Measurements from ENCODE around the gene TLDC2.
"Not testable (repeated sequence)": the region's sequence is repeated elsewhere in the genome, so short reads cannot be mapped to it uniquely, and the experiment has no call there.

The TLDC2 gene

GRCh38 chr20:36893801-36894200 lies 17.9 kb downstream of the TLDC2 start:
- Histone ChIP-seq H3K27me3 (ENCODE audit: insufficient read depth, low read length) (no peaks in the 10 kb centered on the region), H3K4me1 (ENCODE audit: insufficient read depth, low read length) (no peaks in the 10 kb centered on the region), H3K9ac (ENCODE audit: low read depth, low read length) (no peak overlapping the region), H3K36me3 (ENCODE audit: insufficient read depth, low read depth, low read length) (peaks cover 51% of the 10 kb centered on the region), H3K4me3 (ENCODE audit: low read length) (no peak overlapping the region), H3K9me3 (ENCODE audit: insufficient read depth, low read depth, low read length) (no peaks in the 10 kb centered on the region), H3K27ac (ENCODE audit: low read length) (no peak overlapping the region)

GRCh38 chr20:36895036-36895435 lies 19.1 kb downstream of the TLDC2 start:
- Histone ChIP-seq H3K36me3 (ENCODE audit: insufficient read depth, low read depth, low read length) (peaks cover 51% of the 10 kb centered on the region), H3K4me3 (ENCODE audit: low read length) (no peak overlapping the region), H3K9ac (ENCODE audit: low read depth, low read length) (no peak overlapping the region), H3K27ac (ENCODE audit: low read length) (no peak overlapping the region), H3K27me3 (ENCODE audit: insufficient read depth, low read length) (no peaks in the 10 kb centered on the region), H3K9me3 (ENCODE audit: insufficient read depth, low read depth, low read length) (no peaks in the 10 kb centered on the region), H3K4me1 (ENCODE audit: insufficient read depth, low read length) (no peaks in the 10 kb centered on the region)

- peaks cover 32% of the 10 kb centered on the region for H3K36me3 ChIP-seq (ENCODE audit: insufficient read depth, low read depth, low read length)
- no peak overlapping the region for H3K9ac ChIP-seq (ENCODE audit: low read depth, low read length)
- no peaks in the 10 kb centered on the region for H3K27me3 ChIP-seq (ENCODE audit: insufficient read depth, low read length)
- H3K4me3 ChIP-seq (ENCODE audit: low read length), result no peak overlapping the region
- no peaks in the 10 kb centered on the region for H3K9me3 ChIP-seq (ENCODE audit: insufficient read depth, low read depth, low read length)
- H3K4me1 ChIP-seq (ENCODE audit: insufficient read depth, low read length), result no peaks in the 10 kb centered on the region
- H3K27ac ChIP-seq (ENCODE audit: low read length), result no peak overlapping the region
Measured at GRCh38 chr20:36904690-36905089, 28.8 kb downstream of the TLDC2 start.

- H3K36me3 ChIP-seq (ENCODE audit: insufficient read depth, low read depth, low read length), result peaks cover 34% of the 10 kb centered on the region
- H3K27ac ChIP-seq (ENCODE audit: low read length); H3K4me3 ChIP-seq (ENCODE audit: low read length); H3K9ac ChIP-seq (ENCODE audit: low read depth, low read length); H3K4me1 ChIP-seq (ENCODE audit: insufficient read depth, low read length); H3K9me3 ChIP-seq (ENCODE audit: insufficient read depth, low read depth, low read length); H3K27me3 ChIP-seq (ENCODE audit: insufficient read depth, low read length): not testable (repeated sequence)
Measured at GRCh38 chr20:36905566-36905965, 29.6 kb downstream of the TLDC2 start.

- not testable (repeated sequence) for H3K9me3 ChIP-seq (ENCODE audit: insufficient read depth, low read depth, low read length); H3K27ac ChIP-seq (ENCODE audit: low read length); H3K4me1 ChIP-seq (ENCODE audit: insufficient read depth, low read length); H3K4me3 ChIP-seq (ENCODE audit: low read length); H3K27me3 ChIP-seq (ENCODE audit: insufficient read depth, low read length); H3K9ac ChIP-seq (ENCODE audit: low read depth, low read length)
- H3K36me3 ChIP-seq (ENCODE audit: insufficient read depth, low read depth, low read length), result peaks cover 36% of the 10 kb centered on the region
Measured at GRCh38 chr20:36906086-36906485, 30.1 kb downstream of the TLDC2 start.

- H3K9me3 ChIP-seq (ENCODE audit: insufficient read depth, low read depth, low read length), result no peaks in the 10 kb centered on the region
- no peaks in the 10 kb centered on the region for H3K27me3 ChIP-seq (ENCODE audit: insufficient read depth, low read length)
- H3K4me1 ChIP-seq (ENCODE audit: insufficient read depth, low read length), result peaks cover 13% of the 10 kb centered on the region; the same call in 1 of the 2 replicates
- H3K4me3 ChIP-seq (ENCODE audit: low read length), result no peak overlapping the region
- H3K27ac ChIP-seq (ENCODE audit: low read length), result no peak overlapping the region
- H3K36me3 ChIP-seq (ENCODE audit: insufficient read depth, low read depth, low read length), result peaks cover 25% of the 10 kb centered on the region
- H3K9ac ChIP-seq (ENCODE audit: low read depth, low read length), result no peak overlapping the region
Measured at GRCh38 chr20:36908603-36909002, 32.7 kb downstream of the TLDC2 start.

GRCh38 chr20:36916199-36916598 lies 40.3 kb downstream of the TLDC2 start:
- peaks cover 33% of the 10 kb centered on the region for H3K36me3 ChIP-seq (ENCODE audit: insufficient read depth, low read depth, low read length)

GRCh38 chr20:36917240-36917639 lies 41.3 kb downstream of the TLDC2 start:
- Histone ChIP-seq H3K4me3 (ENCODE audit: low read length) (no peak overlapping the region), H3K27me3 (ENCODE audit: insufficient read depth, low read length) (no peaks in the 10 kb centered on the region), H3K4me1 (ENCODE audit: insufficient read depth, low read length) (peaks cover 1% of the 10 kb centered on the region; the same call in 1 of the 2 replicates), H3K9me3 (ENCODE audit: insufficient read depth, low read depth, low read length) (no peaks in the 10 kb centered on the region), H3K36me3 (ENCODE audit: insufficient read depth, low read depth, low read length) (peaks cover 33% of the 10 kb centered on the region), H3K27ac (ENCODE audit: low read length) (no peak overlapping the region), H3K9ac (ENCODE audit: low read depth, low read length) (no peak overlapping the region)

More at GRCh38 chr20:36916199-36916598, 40.3 kb downstream of the TLDC2 start:
- peaks cover 10% of the 10 kb centered on the region; the same call in 1 of the 2 replicates for H3K4me1 ChIP-seq (ENCODE audit: insufficient read depth, low read length)
- no peak overlapping the region for H3K27ac ChIP-seq (ENCODE audit: low read length)
- no peaks in the 10 kb centered on the region for H3K9me3 ChIP-seq (ENCODE audit: insufficient read depth, low read depth, low read length)
- H3K9ac ChIP-seq (ENCODE audit: low read depth, low read length), result no peak overlapping the region
- H3K4me3 ChIP-seq (ENCODE audit: low read length), result no peak overlapping the region
- H3K27me3 ChIP-seq (ENCODE audit: insufficient read depth, low read length), result no peaks in the 10 kb centered on the region

- no peaks in the 10 kb centered on the region for H3K27me3 ChIP-seq (ENCODE audit: insufficient read depth, low read length)
- H3K36me3 ChIP-seq (ENCODE audit: insufficient read depth, low read depth, low read length), result peaks cover 33% of the 10 kb centered on the region
- no peak overlapping the region for H3K27ac ChIP-seq (ENCODE audit: low read length)
- H3K4me1 ChIP-seq (ENCODE audit: insufficient read depth, low read length), result no peaks in the 10 kb centered on the region
- no peaks in the 10 kb centered on the region for H3K9me3 ChIP-seq (ENCODE audit: insufficient read depth, low read depth, low read length)
- no peak overlapping the region for H3K4me3 ChIP-seq (ENCODE audit: low read length)
- H3K9ac ChIP-seq (ENCODE audit: low read depth, low read length), result no peak overlapping the region
Measured at GRCh38 chr20:36917943-36918342, 42.0 kb downstream of the TLDC2 start.

- H3K9me3 ChIP-seq (ENCODE audit: insufficient read depth, low read depth, low read length), result no peaks in the 10 kb centered on the region
- no peaks in the 10 kb centered on the region for H3K4me1 ChIP-seq (ENCODE audit: insufficient read depth, low read length)
- no peaks in the 10 kb centered on the region for H3K27me3 ChIP-seq (ENCODE audit: insufficient read depth, low read length)
Measured at GRCh38 chr20:36919715-36920333, 43.9 kb downstream of the TLDC2 start.

GRCh38 chr20:36920334-36920730 lies 44.4 kb downstream of the TLDC2 start:
- Histone ChIP-seq H3K36me3 (ENCODE audit: insufficient read depth, low read depth, low read length) (peaks cover 16% of the 10 kb centered on the region), H3K4me3 (ENCODE audit: low read length) (no peak overlapping the region), H3K27ac (ENCODE audit: low read length) (no peak overlapping the region), H3K4me1 (ENCODE audit: insufficient read depth, low read length) (no peaks in the 10 kb centered on the region), H3K9me3 (ENCODE audit: insufficient read depth, low read depth, low read length) (no peaks in the 10 kb centered on the region), H3K27me3 (ENCODE audit: insufficient read depth, low read length) (no peaks in the 10 kb centered on the region), H3K9ac (ENCODE audit: low read depth, low read length) (no peak overlapping the region)

More at GRCh38 chr20:36919715-36920333, 43.9 kb downstream of the TLDC2 start:
- Histone ChIP-seq H3K36me3 (ENCODE audit: insufficient read depth, low read depth, low read length) (peaks cover 21% of the 10 kb centered on the region), H3K4me3 (ENCODE audit: low read length) (no peak overlapping the region), H3K9ac (ENCODE audit: low read depth, low read length) (no peak overlapping the region), H3K27ac (ENCODE audit: low read length) (no peak overlapping the region)

GRCh38 chr20:36924167-36925045 lies 48.5 kb downstream of the TLDC2 start:
- H3K36me3 ChIP-seq (ENCODE audit: insufficient read depth, low read depth, low read length), result peaks cover 28% of the 10 kb centered on the region
- no peak overlapping the region for H3K27ac ChIP-seq (ENCODE audit: low read length)
- no peaks in the 10 kb centered on the region for H3K4me1 ChIP-seq (ENCODE audit: insufficient read depth, low read length)
- H3K9ac ChIP-seq (ENCODE audit: low read depth, low read length), result no peak overlapping the region
- no peak overlapping the region for H3K4me3 ChIP-seq (ENCODE audit: low read length)
- H3K9me3 ChIP-seq (ENCODE audit: insufficient read depth, low read depth, low read length), result no peaks in the 10 kb centered on the region
- no peaks in the 10 kb centered on the region for H3K27me3 ChIP-seq (ENCODE audit: insufficient read depth, low read length)
